Measurements from ENCODE around the gene THEM5.

THEM5 gene

GRCh38 chr1:151816548-151817352 lies 36.8 kb downstream of the THEM5 start:
- DNase-seq, result no peak

- DNase-seq, result peak; percentile 70
Observed at GRCh38 chr1:151815716-151816327, 37.7 kb downstream of the THEM5 start.

- DNase-seq, result no peak
Observed at GRCh38 chr1:151814971-151815545, 38.5 kb downstream of the THEM5 start.

GRCh38 chr1:151814426-151814825 lies 39.1 kb downstream of the THEM5 start:
- DNase-seq, result no peak

DNA sequence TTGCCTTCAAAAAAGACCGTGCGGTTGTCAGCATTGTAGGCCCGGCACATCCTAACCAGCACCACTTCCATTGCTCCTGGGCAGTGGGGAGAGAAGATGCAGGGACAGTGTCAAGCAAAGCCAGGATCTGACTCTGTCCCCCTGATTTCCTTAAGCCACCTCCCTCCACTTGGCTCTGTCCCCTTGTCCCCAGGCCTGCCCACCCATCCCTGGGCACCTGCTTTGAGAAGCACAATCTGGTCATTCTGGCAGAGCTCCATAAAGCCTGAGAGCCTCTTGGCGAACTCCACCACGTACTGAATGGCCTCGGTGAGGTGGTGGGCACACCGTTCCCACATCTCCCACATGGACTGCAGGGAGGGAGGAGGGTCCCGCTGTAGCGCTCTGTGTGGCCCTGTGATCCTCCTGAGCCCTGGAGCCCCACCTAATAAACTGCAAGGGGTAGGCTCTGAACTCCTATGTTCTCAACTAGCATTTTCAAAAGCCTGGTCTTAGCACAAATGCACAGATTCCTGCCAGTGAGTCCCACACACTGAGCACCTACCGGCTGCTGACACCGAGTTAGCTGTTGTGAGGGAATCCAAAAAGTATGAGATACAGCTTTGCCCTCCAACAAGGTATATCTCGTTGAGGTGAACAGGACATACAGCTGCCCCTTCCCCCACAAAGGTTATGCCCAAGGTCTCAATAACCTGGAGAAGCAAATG lies 40.1 kb downstream of the THEM5 start:
- no peak for DNase-seq

DNA sequence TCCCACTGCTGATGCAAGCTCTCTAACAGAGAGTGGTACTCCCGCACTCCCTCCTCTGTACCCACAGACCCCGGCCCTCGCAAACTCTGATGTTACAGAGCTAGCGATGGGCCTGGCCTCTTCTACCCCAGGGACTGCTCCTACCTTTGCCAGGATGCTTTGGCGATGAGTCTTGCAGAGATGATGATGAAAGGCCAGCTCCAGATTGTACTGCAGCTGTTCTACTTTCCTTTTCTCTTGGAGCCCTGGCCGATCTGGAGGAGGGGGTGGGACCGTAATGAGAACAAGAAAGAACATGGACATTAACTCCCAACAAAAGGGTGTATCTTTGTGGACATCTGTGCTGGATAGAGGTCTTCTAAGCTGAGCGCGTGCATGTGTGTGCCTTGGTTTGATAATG lies 42.3 kb downstream of the THEM5 start:
- DNase-seq, result no peak

DNA sequence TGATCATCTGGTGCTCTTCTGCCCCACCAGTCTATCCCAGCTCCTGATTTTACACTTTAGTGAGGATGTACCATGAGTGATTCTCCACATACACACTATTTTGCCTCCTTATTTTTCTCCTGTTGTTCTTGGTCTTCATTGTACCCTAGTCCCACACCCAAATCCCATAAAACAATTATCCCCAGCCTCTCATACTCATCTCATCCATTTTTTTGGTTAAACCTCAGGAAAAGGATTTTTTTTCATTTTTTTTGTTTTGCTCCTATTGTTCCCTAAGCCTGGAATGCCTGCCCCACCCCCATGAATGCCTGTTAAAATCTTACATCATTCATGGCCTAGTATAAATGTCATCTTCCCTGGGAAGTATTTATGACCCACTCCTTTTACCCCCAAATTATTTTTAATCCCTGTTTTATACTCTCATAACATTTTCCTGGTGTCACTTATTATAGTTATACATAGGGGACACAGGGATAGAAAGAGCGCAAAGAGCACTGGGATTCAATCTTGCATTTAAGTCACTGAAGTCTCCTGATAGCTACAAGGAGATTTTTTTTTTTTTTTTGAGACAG lies 43.4 kb downstream of the THEM5 start:
- no peak for DNase-seq

DNA sequence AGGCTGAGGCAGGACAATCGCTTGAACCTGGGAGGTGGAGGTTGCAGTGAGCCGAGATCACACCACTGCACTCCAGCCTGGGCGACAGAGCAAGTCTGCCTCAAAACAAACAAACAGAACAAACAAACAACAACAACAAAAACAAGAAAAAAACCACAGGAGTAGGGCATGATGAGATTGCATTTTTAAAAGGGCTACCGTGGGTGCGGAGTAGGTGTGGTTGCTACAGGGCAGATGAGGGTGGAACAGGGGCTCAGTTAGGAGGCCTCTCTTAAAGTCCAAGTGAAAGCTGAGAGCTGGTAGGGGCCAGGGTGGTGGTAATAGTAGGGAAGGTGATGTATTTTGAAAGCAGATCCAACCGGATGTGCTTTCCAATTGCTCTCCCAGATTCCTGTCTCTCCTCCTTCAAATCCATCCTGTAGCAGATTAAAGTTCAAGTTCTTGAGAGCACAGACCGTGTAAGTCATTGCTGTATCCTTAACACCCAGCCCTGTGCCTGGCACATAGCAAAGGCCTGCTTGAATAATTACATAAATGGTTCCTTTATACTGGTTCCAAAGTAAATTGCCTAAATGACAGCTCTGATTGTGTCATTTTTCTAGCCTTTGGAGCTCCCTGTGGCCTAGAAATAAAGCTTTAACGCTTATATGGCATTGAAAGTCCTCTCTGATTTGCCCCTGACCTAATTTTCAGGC lies 44.1 kb downstream of the THEM5 start:
- DNase-seq, result no peak

DNA sequence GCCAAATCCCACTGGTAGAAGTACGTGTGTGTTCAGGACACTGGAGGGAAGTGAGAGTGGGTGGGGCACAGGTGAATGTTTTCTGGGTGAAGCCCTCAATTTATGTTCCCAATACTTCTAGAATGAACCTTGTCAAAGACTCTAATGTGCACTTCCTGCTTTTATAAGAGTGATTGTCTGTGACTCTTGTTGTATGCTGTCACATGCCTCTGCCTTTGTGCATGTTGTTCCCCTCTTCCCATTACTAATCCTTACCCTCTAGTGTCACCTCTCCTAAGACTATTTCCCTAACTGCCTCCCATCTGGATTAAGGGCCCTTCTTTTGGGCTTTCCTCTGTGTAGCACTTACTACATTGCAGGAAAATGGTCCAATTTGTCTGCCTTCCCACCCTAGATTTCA lies 45.7 kb downstream of the THEM5 start:
- no peak for DNase-seq

DNA sequence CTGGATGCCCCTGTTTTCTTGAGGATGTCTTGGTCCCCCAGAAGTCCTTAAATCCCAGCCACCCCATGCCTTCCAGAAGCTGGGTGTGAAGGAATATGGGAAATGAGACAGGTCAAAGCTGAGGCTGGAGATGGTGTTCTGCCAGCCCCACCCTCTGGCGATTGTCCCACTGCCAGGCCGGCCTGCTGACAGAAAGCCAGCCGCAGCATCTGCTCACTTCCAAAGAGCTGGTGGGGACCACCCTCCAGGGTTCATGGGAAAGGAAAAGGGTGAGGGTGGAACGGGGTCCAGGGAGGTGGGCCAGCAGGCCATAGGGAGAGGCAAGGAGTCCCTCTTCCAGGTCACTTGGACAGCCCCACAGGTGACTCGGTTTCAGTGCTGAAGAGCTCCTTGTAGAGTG lies 46.4 kb downstream of the THEM5 start:
- DNase-seq, result no peak

- no peak for DNase-seq
Observed at GRCh38 chr1:151806170-151806569, 47.3 kb downstream of the THEM5 start.

DNA sequence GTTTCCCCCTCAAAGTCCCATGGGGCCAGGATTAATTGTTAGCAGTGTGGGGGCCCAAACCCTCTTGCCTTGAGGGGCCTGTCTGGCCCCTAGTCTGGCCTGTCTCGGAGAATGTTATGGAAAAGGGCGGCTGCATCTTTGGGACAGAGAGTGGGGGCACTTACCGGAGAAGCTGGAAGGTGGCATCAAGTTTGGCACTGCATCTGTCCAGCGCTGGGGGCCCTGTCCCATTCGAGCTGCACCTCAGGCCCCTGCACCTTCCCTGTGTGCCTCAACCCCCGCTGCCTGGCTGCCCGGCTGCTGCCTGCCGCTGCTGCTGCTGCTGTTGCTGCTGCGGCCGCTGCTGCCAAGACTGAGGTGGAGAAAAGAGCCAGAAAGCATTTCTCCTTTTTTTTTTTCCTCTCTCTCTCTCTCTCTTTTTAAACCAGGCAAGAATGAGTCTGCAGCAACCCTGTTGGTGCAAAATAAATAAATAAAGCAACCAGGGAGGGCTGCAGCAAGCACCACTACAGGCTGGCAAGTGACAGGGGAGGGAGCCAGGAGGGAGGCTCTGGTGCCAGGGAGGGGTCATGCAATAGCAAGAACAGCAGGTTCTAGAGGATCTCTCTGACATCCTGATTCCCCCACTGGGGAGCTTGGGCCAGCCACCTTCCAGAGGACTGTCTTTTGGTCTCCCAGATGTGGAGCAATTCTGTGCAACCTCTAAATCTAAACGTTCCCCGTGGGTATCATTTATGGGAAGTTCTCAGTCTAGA lies 48.3 kb downstream of the THEM5 start, which contains the start of gene LINGO4:
LINGO4 (minus strand) TSS at position 354 of the 755 bp plus-strand sequence. CDS start 2,715 bp downstream, outside the sequence.
- DNase-seq, result no peak

DNA sequence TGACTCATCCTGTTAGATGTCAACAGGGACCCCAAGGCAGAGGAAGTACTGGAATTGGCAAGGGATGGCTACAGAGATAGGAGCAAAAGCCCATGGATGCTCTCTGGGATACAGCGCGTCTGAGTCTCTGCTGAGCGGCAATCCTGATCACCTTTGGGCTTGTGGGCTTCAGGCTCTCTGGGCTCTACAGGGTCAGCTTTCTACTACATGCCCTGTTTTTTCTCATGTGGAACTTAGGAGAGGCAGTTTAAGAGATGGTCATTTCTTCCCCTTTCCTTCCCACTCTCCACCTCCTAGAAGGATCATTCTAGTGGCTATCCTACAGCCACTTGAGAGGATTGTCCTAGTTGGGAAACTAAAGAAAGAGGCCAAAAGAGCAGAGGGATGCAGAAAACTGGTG lies 49.6 kb downstream of the THEM5 start:
- no peak for DNase-seq

- DNase-seq, result no peak
Observed at GRCh38 chr1:151803164-151803563, 50.3 kb downstream of the THEM5 start.

DNA sequence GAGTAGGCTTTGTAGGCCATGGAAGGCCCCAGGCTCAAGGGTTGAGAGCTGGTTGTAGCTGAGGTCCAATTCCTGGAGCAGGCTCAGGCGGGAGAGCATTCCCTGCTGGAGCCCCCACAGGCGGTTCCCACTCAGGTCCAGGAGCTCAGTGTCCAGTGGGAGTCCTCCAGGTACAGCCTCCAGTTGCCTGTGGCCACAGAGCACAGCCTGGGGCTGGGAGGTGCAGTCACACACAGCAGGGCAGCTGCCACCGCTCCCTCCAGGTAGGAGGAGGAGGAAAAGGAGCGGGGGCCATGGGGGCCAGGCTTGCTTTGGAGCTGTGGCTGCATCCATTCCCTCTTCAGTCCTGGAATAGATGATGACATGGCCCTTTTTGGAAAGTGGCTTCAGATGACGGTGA lies 51.1 kb downstream of the THEM5 start:
- DNase-seq, result no peak

DNA sequence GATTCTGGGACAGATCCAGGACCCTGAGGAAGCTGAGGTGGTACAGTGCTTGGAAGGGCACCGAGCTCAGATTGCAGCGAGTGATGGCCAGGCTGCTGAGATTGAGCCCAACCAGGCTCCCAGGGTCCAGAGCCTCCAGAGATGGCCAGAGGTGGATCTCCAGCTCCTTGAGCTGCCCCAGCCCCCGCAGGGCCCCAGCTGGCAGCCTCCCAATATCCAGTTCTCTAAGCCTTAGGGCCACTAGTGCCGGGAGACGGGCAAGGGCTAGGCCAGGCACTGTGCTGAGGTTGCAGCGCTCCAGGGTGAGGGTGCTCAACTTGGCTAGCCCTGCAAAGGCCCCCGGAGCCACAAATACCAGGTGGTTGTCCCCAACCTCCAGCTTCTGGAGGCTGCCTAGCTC lies 51.7 kb downstream of the THEM5 start:
- no peak for DNase-seq

GRCh38 chr1:151801310-151801820 lies 52.1 kb downstream of the THEM5 start:
- no peak for DNase-seq

- DNase-seq, result no peak
Observed at GRCh38 chr1:151800830-151801229, 52.7 kb downstream of the THEM5 start.

DNA sequence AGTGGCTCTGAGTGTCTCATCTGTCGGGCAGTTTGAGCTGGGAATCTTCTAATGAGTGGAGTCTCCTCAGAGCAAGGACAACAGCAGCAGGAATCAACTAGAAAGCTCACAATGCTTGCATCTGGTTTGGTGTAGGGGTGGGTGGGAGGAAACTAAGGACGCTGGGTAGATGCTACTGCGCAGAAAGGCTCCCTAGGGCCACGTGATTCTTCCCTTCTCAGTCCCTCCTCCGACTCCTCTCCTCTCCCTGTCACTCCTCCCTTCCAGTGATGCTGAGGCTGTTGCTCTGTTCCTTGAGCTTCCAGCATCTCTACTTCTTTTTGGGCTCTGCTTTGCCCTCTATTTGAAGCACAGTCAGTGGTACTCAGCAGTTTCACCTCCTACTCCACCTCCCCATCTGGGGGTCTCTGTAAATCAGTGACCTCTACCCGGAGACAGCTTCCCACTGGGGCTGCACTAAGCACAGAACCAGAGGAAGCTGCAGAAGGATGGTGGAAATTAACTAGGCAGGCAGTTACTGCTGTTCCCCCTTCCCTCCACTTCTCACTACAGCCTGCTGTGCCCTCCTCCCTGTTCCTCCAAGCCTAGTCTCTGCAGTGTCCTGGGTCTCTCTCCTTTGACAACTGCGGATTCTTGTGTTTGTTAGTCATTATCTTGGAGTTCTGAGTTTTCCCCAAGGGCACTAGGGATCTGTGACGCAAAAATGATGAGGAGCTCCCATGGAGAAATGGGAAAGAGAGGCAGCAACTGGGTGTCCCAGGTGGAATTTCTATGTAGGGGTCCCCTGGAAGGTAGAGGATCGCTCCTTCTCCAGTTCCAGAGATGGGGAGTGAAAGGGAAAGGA lies 54.1 kb downstream of the THEM5 start:
- DNase-seq, result no peak

DNA sequence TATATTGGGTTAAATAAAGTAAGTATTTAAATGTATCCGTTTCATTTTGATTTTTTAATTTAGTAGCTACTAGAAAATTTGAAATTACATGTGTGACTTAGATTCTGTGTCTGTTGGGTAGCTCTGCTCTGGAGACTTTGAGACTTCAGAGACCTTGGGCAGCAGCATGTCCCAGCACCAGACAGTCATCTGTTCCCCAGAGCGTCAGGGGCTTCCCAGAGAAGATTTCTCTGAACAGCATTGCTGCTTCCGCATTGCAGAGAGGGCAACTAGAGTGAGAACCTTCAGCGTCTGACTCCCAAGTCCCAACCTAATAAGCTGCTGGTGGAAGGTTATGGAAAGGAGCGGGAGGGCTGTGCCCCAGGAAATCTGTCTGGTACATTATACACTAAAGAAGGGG lies 54.9 kb downstream of the THEM5 start:
- no peak for DNase-seq

Measured in CD4-positive, alpha-beta T cell treated with Interleukin-17A for 1 hour (primary cell).